Smooth muscle cell (in vitro differentiated cells): Measurements from ENCODE around the gene SUPT6H. TPM values are rescaled to one million over a fixed set of nuclear protein-coding genes. Genes with fewer than 3 reads are reported as not detected.

Experiments
- DNase-seq: peaks from one replicate; lab custom pipeline; 2025; ENCODE audit not compliant: unreplicated experiment; lab: John Stamatoyannopoulos, UW
- H2AFZ ChIP-seq: fragments of 200-600 bp; sonication (generic); 2 replicates; pipeline ENCODE4 v1.6.0; 2016; ENCODE audit warnings: antibody characterized with exemption, low read depth, mild to moderate bottlenecking
- H3F3A ChIP-seq: fragments of 200-600 bp; sonication (generic); 2 replicates; pipeline ENCODE4 v1.6.0; 2017; ENCODE audit warnings: antibody characterized with exemption, low read depth
- H3K27ac ChIP-seq: fragments of 200-600 bp; sonication (generic); 2 replicates; pipeline ENCODE4 v1.5.1; 2016; ENCODE audit warnings: low read depth, mild to moderate bottlenecking
- H3K27me3 ChIP-seq: fragments of 200-600 bp; sonication (generic); 2 replicates; pipeline ENCODE4 v1.6.1; 2016; ENCODE audit warnings: low read depth, mild to moderate bottlenecking
- H3K36me3 ChIP-seq: fragments of 200-600 bp; sonication (generic); 2 replicates; pipeline ENCODE4 v1.5.1; 2016; ENCODE audit warnings: low read depth
- H3K4me1 ChIP-seq: fragments of 200-600 bp; sonication (generic); 2 replicates; pipeline ENCODE4 v1.5.1; 2016; ENCODE audit warnings: low read depth
- H3K4me2 ChIP-seq: fragments of 200-600 bp; sonication (generic); 2 replicates; pipeline ENCODE4 v1.6.0; 2016; ENCODE audit warnings: mild to moderate bottlenecking
- H3K4me3 ChIP-seq: fragments of 200-600 bp; sonication (generic); 2 replicates; pipeline ENCODE4 v1.5.1; 2016; ENCODE audit warnings: mild to moderate bottlenecking
- H3K79me2 ChIP-seq: fragments of 200-600 bp; sonication (generic); 2 replicates; pipeline ENCODE4 v1.6.0; 2016; ENCODE audit warnings: low read depth, mild to moderate bottlenecking
- H3K9ac ChIP-seq: fragments of 200-600 bp; sonication (generic); 2 replicates; pipeline ENCODE4 v1.6.0; 2016; ENCODE audit warnings: low read depth
- H3K9me3 ChIP-seq: fragments of 200-600 bp; sonication (generic); replicated peaks from 2 replicates; pipeline ENCODE4 v1.5.1; 2016; ENCODE audit warnings: low read depth
- H4K20me1 ChIP-seq: fragments of 200-600 bp; sonication (generic); 2 replicates; pipeline ENCODE4 v1.6.0; 2016; ENCODE audit warnings: low read depth
- WGBS: methylation state at CpG from one replicate; pipeline ENCODE4 v1.1.7; 2016; ENCODE audit warnings: low lambda C conversion rate; 5-methylcytosine and 5-hydroxymethylcytosine counted together
- polyA plus RNA-seq: library from polyadenylated mRNA; unstranded; fragments of >200 nt; fragmentation: Nextera tagmentation; extraction: Ambion mirVana; gene quantifications from 2 replicates; pipeline ENCODE4 v1.2.1, GENCODE V29; 2016
- total RNA-seq: library from RNA; depleted of rRNA; stranded (reverse); fragments of >200 nt; gene quantifications from 2 replicates; pipeline ENCODE4 v1.2.3, GENCODE V29; 2014
- TF ChIP-seq, protein P1 (sequence below): fragments of 200-600 bp; sonication (generic); IDR thresholded peaks from 2 replicates; pipeline ENCODE4 v1.5.1; 2017; ENCODE audit warnings: borderline replicate concordance, mild to moderate bottlenecking, antibody characterized with exemption; ENCODE audit not compliant: insufficient read depth, poor library complexity, severe bottlenecking

The SUPT6H gene
- total and polyA plus RNA-seq, 2 experiments from 2014 or later = 22.4 to 64.0 TPM

DNA sequence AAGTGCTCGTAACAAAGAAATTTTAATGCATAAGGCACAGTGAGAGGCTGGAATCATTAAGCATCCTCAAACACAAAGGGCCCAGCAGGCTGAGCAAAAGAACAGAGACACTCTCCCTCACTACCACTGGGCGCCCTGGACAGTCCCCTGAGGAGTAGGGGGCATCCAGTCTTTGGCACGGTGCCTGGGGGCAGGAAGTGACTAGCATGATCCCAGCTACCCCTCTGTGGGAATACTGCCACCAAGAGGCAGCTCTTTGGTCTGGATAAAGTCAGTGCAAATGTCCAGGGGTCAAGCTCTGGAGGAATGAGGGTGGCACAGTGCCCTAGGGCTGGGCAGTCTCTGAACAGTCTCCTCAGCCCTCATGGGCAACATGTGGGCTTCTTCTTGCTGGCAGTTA, 52.3 kb downstream of the SUPT6H start:
- H3K27ac ChIP-seq = no peak overlapping the region
- H3K9ac ChIP-seq = no peak overlapping the region
- H3K9me3 ChIP-seq = no peaks in the 10 kb centered on the region
- WGBS = 93% methylated on average over 3 of the region's 3 CpGs
- H3K36me3 ChIP-seq = no peaks in the 10 kb centered on the region
- no peak for DNase-seq
- H3F3A ChIP-seq = peaks cover 39% of the 10 kb centered on the region
- no peak overlapping the region for H3K4me3 ChIP-seq
- H2AFZ ChIP-seq = no peak overlapping the region
- peaks cover 26% of the 10 kb centered on the region for H4K20me1 ChIP-seq
- TF ChIP-seq, protein P1, sequence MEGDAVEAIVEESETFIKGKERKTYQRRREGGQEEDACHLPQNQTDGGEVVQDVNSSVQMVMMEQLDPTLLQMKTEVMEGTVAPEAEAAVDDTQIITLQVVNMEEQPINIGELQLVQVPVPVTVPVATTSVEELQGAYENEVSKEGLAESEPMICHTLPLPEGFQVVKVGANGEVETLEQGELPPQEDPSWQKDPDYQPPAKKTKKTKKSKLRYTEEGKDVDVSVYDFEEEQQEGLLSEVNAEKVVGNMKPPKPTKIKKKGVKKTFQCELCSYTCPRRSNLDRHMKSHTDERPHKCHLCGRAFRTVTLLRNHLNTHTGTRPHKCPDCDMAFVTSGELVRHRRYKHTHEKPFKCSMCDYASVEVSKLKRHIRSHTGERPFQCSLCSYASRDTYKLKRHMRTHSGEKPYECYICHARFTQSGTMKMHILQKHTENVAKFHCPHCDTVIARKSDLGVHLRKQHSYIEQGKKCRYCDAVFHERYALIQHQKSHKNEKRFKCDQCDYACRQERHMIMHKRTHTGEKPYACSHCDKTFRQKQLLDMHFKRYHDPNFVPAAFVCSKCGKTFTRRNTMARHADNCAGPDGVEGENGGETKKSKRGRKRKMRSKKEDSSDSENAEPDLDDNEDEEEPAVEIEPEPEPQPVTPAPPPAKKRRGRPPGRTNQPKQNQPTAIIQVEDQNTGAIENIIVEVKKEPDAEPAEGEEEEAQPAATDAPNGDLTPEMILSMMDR = no peak
- H3K79me2 ChIP-seq = peaks cover 20% of the 10 kb centered on the region
- H3K4me1 ChIP-seq = peaks cover 26% of the 10 kb centered on the region
- H3K27me3 ChIP-seq = no peaks in the 10 kb centered on the region
- no peak overlapping the region for H3K4me2 ChIP-seq

DNA sequence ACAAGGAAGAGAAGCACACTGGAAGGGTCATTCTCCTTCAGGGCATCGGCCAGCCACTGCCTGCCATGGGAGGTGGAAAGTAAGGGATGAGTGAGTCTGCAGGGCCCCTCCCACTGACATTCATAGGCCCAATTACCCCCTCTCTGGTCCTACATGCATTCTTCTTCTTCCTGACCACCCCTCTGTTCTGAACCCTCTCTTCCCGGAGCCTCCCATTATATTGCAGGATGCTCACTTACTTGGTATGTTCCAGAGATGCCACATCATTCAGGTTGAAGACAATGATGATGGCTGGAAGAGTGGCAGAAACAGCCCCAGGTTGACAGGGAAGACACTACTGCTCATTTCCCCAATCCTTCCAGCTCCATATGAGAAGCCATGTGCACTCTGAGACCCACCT, 53.2 kb downstream of the SUPT6H start:
- Histone ChIP-seq H3K4me2 (peak overlapping the region; percentile 98), H3K4me1 (peaks cover 24% of the 10 kb centered on the region), H3F3A (peaks cover 40% of the 10 kb centered on the region), H3K27ac (no peak overlapping the region), H4K20me1 (peaks cover 29% of the 10 kb centered on the region), H3K27me3 (no peaks in the 10 kb centered on the region), H3K4me3 (no peak overlapping the region), H3K79me2 (peaks cover 24% of the 10 kb centered on the region), H2AFZ (no peak overlapping the region), H3K36me3 (no peaks in the 10 kb centered on the region), H3K9ac (no peak overlapping the region), H3K9me3 (no peaks in the 10 kb centered on the region)
- 100% methylated on average over 2 of the region's 2 CpGs for WGBS
- no peak for DNase-seq
- TF ChIP-seq, protein P1 = no peak

DNA sequence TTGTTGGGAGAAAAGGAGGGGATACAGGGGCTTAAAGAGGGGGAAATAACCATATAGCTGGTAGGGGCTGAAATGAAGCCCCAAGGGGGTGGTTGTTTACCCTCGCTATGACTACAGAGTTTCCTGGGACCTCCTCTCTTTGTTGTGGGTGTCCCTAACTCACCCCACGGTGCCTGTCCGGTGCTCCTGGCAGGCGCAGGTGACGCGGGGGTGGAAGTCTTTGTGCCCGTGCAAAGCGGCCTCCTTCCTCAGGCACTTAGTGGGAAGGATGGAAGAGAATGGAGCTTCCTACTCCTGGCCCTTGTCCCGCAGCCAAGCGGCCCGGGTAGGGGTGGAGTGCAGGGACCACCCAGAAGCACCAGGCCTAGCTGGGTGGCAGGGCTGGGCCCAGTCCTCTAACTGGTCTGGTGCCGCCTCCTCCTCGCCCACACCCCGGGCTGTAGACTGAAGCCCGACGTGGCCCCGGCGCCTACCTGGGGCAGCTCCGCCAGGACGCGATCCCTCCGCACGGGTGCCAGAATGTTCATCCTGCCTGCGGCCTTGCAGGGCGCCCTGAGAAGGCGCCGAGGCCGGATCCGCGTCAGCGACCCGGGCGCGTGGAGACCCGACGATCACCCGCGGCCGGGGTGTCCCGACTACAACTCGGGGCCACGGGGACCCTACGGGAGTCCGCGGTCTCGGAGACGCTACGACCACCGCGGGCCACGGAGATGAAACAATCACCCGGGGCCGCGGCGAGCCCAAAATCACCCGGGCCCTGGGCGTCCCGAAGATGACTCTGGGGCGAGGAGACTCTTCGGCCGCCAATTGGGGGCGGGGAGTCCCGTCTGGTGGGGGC, 55.0 kb downstream of the SUPT6H start:
- Histone ChIP-seq H3K36me3 (no peaks in the 10 kb centered on the region), H3K4me2 (peak overlapping the region; percentile 98), H3K27me3 (no peaks in the 10 kb centered on the region), H3K4me1 (peaks cover 36% of the 10 kb centered on the region), H3K79me2 (peaks cover 41% of the 10 kb centered on the region), H2AFZ (no peak overlapping the region), H3K9me3 (no peaks in the 10 kb centered on the region), H3K9ac (peak overlapping the region; percentile 99), H3K27ac (peak overlapping the region; percentile 98), H3F3A (peaks cover 43% of the 10 kb centered on the region), H4K20me1 (peaks cover 46% of the 10 kb centered on the region), H3K4me3 (peak overlapping the region; percentile 79)
- DNase-seq = peak; percentile 31
- 1% methylated on average over 54 of the region's 63 CpGs for WGBS
- TF ChIP-seq, protein P1 = no peak
